HG02763 (cell line): ENCODE results near the gene TMEM94.
"Not testable (repeated sequence)": the region's sequence is repeated elsewhere in the genome, so short reads cannot be mapped to it uniquely, and the experiment has no call there.

Source experiments
- ATAC-seq: cut with Tn5 transposase; IDR thresholded peaks from one replicate; pipeline ENCODE4 v1.9.1; 2021; ENCODE audit warnings: mild to moderate bottlenecking, moderate library complexity; ENCODE audit not compliant: unreplicated experiment

The TMEM94 gene

DNA sequence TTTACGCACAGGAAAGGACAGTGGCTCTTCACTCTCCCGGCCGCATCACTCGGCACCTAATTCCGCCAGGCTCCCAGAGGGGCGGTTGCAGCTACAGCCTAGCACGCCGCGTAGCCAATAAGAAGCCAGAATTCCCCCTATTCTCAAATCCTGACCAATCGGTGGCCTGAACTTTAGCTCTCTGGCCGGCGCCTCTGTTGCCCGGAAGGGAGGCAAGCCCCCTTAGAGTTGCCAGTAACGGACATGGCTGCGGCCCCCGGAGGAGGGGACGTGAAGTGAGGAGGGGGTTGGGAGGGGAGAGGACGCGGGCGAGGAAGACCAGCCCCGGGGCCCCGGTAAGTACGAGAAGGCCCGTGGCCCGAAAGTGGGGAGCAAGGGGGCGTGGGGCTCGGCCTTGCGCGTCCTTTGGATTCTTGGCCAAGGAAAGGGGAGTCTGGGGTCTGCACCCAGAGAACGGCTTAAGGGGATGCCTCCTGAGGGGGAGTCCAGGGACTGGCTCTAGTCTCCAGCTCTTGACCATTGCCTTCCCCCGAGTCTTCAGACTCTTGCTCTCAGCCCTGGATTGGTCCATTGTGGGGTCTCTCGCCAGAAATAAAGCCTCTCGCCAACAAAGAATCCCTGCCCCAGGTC lies at the start of gene TMEM94:
Gene TMEM94, plus strand, starts transcription at position 219 of the 630 bp plus-strand sequence. CDS start 15,271 bp downstream, outside the sequence.
- ATAC-seq, result peak; percentile 95

DNA sequence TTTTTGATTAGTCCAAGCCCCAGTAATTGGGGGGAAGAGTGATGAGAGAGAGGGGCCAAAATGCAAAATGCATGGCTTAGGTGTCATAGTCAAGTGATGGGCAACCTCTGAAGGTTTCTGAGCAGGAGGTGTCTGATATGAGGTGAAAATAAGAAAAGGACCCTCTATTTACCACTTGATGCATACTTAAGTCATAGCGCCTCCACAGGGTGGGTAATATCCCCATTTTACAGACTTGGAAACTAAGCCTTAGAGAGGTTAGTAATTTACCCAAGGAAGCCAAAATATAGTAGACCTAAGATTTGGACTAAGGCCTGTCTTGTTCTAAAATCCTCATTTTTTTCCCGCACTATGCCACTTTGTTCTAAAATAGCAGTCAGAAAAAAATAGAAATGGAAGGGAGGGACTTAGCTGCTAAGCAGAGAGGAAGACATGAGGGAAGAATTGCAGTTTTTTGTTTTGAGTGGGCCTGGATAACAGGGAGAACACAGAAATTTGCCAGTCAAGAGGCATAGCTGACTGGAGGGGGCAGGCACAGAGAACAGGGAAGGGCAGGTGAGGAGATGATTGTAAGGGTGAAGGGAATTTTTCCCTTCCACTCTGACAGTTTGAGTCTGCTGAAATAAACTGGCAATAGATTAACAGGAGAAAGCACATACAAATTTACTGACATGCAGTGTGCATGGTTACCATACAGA lies 48.6 kb upstream of the TMEM94 start:
- ATAC-seq, result no peak

DNA sequence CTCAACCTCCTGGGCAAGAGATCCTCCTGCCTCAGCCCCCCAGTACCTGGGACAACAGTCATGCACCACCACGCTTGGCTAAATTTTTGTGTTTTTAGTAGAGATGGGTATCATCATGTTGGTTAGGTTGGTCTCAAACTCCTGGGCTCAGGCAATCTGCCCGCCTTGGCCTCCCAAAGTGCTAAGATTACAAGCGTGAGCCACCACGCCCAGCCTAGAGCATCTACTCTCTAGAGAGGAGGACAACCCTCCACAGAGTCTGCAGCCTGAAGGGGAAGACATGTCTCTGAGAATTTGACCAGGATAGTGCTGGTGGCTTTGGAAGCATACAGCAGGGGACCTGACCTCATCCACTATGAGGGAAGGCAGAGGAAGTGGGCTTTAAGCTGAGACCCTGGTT lies 46.3 kb upstream of the TMEM94 start:
- ATAC-seq, result no peak

DNA sequence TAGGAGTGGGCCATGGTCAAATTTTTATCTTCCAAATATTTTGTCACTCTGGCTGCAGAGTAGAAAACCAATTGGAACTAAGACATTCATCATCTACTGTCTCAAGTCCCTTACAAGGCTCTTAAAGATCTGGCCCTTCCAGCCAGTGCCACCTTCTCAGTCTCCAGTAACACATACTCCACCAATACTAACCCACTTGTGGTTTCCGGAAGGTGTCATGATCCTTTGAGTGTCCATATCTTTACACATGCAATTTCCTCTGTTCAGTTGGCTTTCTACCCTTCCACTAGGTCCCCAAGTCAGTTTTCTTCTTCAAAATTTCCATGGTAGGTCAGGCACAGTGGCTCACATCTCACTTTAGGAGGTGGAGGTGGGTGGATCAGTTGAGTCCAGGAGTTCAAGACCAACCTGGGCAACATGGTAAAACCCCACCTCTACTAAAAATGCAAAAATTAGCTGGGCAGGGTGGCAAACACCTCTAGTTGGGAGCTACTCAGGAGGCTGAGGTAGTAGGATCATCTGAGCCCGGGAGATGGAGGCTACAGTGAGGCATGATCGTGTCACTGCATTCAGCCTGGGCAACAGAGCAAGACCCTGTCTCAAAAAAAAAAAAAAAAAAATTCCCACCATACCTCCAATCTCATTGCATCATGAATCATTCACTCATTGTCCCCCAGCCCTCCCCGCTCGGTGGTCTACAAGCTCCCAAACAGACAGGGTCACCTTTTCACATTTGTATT lies 44.9 kb upstream of the TMEM94 start:
- ATAC-seq, result no peak

DNA sequence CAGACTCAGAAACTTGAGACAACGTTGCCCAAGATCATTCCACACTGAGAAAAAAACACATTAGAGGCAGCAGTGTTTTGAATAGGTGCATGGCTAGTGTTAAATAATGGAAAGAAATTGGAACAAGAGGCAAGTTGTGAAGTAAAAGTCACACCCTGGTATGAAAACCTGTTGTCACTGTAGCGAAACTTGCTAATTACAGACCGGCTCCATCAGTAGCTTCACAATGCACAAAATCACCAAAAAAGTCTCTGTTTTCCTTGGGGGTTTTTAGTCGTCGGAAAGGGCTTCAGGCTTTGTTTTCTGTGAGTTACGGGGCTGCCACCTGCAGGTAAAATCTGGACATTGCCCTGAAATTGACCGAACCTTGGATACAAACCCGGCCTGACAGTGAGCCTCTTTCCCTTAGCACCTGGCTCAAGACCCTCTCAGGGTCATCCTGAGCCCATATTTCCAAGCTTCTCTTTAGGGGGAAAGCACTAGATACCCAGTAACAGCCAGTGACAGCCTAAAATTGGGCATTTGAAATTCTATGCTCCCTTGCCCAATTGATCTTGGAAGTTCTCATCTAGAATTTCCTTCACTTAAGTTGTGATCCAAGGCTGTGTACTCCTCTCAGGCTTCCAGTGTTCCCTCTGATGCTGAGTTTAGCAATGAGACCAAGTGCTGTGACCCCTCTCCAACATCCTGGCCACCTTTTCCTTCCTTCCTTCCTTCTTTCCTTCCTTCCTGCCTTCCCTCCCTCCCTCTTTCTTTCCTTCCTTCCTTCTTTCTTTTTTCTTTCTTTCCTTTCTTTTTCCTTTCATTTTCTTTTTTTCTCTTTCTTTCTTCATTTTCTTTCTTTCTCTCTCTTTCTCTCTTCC lies 43.7 kb upstream of the TMEM94 start:
- no peak for ATAC-seq

DNA sequence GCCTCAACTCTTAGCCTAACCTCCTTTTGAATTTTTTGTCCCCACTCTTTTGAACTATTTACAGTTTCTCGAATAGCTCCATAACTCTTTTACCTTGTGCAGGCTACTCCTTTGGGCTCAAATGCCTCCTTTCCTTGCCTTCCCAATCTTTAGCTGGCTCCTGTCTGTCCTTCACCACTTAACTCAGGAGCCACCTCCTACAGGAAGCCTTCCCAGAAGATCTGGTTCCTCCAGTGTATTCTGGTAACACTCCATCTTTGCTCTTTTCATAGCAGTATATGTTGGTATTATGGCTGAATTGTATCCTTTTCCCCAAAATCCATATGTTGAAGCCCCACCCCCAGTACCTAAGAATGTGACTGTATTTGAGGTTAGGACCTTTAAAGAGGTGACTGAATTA lies 41.9 kb upstream of the TMEM94 start:
- ATAC-seq, result no peak

DNA sequence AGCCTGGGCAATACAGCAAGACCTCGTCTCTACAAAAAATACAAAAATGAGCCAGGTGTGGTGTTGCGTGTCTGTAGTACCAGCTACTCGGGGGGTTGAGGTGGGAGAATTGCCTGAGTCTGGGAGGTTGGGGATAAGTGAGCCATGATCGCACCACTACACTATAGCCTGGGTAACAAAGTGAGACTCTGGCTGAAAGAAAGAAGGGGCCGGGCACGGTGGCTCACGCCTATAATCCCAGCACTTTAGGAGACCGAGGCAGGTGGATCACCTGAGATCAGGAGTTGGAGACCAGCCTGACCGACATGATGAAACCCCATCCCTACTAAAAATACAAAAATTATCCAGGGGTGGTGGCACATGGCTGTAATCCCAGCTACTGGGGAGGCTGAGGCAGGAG lies 40.4 kb upstream of the TMEM94 start:
- no peak for ATAC-seq

DNA sequence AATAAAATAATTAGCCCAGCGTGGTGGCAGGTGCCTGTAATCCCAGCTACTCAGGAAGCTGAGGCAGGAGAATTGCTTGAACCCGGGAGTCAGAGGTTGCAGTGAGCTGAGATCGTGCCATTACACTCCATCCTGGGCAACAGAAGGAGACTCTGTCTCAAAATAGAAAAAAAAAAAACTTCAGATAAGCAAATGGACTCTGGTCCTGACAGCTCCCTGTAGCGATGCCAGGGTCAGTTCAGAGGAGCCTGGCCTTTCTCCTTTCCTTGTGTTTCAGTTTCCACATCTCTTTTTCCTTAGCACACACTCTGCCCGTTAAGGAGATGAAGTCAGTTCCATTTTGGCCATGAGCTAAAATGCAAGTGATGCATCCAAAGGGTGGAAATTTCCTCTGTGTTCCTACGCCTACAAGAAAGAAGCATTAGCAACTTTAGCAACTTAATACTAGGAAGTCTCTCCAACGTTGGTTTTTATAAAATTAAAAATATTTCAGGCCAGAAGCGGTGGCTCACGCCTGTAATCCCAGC lies 39.3 kb upstream of the TMEM94 start:
- ATAC-seq, result no peak

DNA sequence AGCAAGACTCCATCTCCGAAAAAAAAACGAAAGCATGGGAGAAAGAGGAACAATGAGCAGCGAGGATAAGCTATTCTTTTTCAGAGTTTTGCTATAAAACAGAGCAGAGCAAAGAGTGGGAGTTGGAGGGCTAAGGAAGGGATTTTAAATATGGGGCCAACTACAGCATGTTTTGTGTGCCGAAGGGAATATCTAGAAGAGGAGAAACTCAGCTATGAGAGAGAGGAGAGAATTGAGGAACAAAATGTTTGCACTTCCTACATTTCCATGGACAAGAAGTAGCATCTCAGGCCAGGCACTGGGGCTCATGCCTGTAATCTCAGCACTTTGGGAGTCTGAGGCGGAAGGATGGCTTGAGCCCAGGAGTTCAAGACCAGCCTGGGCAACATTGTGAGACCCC lies 37.9 kb upstream of the TMEM94 start:
- ATAC-seq, result no peak

DNA sequence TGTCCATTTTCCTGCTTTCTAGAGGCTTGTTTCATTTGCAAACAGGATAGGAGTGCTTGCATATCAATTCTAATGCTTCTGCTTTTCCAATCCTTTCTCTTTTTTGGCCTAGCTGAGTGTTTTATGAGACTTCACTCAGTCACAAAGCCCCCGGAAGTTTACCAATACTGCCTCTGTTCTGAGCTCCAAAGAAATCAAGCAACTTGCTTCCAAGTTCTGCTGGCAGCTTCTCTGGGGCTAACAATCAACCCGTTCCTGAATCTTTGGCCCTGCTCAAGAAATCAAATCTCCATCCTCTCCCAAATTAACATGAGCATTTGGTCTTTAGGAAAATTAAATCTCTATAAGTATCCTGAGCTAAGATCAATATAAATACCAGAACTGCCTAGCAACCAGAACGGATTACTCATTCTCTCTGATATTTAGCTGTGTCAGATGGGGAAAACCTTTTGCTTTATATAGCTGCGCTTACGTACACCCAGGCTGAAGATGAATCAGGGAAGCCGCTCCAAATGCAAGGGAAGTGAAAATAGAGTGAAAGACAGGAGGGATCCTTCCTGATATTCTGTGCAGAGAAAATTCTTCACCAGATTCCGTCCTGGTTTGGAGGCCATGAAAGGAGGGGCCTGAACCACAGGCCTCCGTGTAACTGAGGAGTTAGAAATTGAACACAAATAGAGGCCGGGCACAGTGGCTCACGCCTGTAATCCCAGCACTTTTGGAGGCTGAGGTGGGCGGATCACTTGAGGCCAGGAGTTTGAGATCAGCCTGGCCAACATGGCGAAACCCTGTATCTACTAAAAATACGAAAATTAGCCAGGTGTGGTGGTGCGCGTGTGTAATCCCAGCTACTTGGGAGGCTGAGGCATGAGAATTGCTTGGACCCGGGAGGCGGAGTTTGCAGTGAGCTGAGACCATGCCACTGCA lies 27.6 kb upstream of the TMEM94 start:
- no peak for ATAC-seq

DNA sequence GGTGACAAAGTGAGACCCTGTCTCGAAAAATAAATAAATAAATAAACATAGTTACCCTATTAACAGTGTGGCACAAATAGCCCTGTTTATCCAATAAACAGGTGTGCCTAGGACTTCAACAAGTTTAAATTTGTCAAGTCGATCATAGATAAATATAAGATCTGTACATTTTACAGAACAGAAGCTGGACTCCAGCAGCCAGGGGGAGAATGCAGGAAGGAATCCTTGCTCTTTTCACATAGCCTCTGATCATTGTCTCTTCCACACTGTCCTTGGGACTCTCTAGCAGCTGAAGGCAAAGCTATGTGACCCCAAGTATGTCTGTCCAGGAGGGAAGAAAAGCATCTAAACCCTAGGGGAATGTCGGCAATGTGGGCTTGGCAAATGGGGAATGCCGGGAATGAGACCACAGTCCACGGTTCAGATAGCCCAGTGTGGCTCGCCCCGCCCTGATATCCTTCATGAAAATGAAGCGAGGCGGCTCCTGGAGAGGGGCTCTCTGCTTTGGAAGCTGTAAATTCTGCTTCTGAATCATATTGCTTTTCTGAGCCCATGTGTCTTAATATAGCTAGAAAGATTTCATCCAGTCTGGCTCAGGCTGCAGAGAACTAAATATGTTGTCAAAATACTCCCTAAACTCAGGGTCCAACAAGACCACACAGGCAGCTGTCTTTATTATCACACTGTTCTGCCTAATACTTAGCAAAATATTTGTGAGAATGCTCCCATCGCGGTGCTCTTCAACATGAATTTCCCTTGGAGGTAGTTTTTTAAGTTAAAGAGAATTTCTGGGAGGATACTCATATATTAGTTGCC lies 26.1 kb upstream of the TMEM94 start:
- ATAC-seq, result no peak

DNA sequence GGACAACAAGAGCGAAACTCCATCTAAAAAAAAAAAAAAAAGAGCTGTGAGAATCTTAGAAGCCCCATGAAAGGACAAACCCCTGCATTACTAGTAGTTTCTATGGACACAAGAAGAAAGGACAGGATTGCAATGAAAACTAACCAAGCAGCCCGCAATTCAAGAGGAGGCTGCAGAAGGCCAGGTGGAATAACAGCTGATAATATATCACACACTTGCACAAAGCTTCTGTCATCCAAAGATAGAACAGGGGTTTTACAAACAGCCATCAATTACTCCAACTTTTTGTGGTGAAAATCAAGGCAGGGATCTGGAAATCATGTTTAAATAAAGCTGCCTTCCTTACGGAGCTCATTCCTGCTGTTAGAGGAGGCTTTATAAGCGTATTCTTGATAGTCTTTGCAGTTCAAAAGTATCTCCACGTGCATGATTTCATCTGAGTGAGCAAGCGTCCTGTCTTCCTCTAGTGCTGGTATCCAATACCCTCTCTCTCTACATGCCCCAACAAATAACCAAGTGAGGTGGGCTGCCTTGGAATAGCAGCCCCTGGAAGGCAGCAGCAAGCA lies 23.1 kb upstream of the TMEM94 start:
- ATAC-seq, result no peak

DNA sequence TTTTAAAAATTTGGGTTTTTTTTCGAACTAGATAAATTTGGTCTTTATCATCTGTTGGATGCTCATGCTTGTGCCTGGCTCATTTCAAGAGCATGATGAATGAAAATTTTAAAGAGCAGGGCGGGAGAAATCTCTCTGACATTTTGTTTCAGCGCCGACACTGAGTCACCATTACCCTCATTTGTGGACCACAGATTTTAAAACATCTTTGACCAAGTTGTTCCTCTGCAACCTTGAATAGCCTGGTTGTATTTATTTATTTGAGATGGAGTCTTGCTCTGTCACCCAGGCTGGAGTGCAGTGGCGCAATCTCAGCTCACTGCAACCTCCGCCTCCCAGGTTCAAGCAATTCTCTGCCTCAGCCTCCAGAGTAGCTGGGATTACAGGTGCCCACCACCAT lies 22.0 kb upstream of the TMEM94 start:
- ATAC-seq, result not testable (repeated sequence)

DNA sequence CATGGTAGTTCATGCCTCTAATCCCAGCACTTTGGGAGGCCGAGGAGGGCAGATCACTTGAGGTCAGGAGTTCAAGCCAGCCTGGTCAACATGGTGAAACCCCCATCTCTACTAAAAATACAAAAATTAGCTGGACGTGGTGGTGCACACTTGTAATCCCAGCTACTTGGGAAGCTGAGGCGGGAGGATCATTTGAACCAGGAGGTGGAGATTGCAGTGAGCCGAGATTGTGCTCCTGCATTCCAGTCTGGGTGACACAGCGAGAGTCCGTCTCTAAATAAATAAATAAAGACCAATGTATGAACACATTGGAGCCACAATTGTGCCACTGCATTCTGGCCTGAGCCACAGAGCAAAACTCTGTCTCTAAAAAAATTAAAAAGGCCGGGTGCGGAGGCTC lies 19.0 kb upstream of the TMEM94 start:
- ATAC-seq, result not testable (repeated sequence)

DNA sequence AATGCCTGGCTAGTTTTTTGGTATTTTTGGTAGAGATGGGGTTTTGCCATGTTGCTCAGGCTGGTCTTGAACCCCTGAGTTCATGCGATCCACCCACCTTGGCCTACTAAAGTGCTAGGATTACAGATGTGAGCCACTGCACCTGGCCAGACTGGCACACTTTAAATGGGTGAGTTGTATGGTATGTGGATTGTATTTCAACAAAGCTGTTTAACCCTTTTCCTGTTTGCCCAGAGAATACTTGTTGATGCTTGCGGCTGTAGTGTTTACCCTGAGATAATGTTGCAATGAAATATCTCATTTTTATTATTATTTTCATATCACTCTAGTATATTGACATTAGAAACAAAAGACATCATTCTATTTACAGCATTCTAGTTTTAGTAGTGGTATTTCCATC lies 17.1 kb upstream of the TMEM94 start:
- no peak for ATAC-seq

DNA sequence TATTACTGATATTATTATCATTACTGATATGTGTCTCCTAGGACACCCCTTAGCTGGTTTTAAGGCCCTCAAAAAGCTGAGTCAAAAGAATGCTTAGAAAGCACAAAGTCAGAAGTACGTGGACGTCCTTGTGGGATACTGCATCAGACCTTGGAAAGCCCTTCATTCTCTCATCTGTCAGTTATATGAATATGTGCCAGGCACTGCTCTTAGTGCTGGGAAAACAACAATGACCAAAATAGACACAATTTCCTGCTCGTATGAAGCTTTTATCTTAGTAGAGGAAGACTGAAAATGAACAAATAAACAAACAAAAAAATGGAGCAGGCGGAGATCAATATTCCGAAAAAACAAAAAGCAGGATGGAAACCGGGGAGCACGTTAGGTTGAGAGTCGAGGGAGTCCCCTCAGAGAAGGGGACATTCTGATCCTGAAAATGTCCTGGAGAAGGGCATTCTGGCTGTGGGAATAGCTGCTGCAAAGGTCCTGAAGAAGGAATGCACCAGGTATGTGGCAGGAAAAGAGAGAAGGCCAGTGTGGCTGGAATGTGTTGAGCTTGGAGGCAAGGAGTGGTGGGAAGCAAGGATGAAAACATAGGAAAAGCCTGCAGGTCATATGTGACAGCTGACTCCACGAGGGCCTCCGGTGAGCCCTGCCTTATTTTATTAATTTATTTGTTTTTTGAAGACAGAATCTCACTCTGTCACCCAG lies 15.5 kb upstream of the TMEM94 start:
- no peak for ATAC-seq

DNA sequence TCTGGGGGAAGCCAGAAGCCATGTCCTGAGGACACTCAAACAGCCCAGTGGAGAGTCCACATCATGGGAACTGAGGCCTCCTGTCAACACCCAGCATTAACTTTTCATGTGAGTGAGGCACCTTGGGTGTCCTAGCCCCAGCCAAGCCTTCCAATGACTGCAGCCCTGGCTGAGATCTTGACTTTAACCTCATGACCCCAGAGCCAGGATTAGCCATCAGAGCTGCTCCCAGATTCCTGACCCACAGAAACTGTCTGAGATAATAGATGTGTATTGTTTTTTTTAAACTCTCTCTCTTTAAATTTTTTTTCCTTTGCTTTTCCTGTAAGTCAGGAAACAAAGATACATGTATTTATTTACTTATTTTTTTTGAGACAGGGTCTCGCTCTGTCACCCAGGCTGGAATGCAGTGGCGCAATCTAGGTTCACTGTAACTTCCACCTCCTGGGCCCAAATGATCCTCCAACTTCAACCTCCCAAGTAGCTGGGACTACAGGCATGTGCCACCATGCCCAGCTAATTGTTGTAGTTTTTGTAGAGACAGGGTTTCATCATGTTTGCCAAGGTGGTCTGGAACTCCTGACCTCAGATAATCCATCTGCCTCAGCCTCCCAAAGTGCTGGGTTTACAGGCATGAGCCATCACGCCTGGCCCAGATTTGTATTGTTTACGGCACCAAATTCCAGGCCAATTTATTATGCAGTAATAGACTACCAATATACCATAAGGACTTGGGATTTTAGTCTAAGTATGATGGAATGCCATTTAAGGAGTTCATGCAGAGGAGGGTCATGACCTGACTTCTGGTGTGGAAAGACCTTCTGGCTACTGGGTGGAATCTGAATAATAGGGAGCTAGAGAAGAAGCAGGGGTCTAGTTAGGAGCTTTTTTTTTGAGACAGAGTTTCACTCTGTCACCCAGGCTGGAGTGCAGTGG lies 14.0 kb upstream of the TMEM94 start:
- ATAC-seq, result no peak
